ENCODE data around the gene BCL11B.

The BCL11B gene

GRCh38 chr14:99148861-99149610 is 123.0 kb downstream of the BCL11B start:
- no peak overlapping the region for H3K27ac Mint-ChIP-seq (ENCODE audit: low read depth)
- peaks cover 4% of the 10 kb centered on the region for H3K4me1 Mint-ChIP-seq
- no peaks in the 10 kb centered on the region for H3K9me3 Mint-ChIP-seq
- ATAC-seq (replicated peaks; ENCODE audit: extremely low read depth, poor library complexity, severe bottlenecking) (no peak), DNase-seq (ENCODE audit: low spot score in 2 of 2) (no peak)
- H3K4me3 Mint-ChIP-seq: no peak overlapping the region
- H3K36me3 Mint-ChIP-seq (ENCODE audit: insufficient read depth): no peaks in the 10 kb centered on the region
- no peaks in the 10 kb centered on the region for H3K27me3 Mint-ChIP-seq

- Mint-ChIP-seq H3K36me3 (ENCODE audit: insufficient read depth) (no peaks in the 10 kb centered on the region), H3K9me3 (no peaks in the 10 kb centered on the region), H3K4me3 (no peak overlapping the region), H3K4me1 (peaks cover 6% of the 10 kb centered on the region), H3K27ac (ENCODE audit: low read depth) (no peak overlapping the region), H3K27me3 (no peaks in the 10 kb centered on the region)
- no peak for ATAC-seq (replicated peaks; ENCODE audit: extremely low read depth, poor library complexity, severe bottlenecking)
- no peak for DNase-seq (ENCODE audit: low spot score in 2 of 2)
Observed at GRCh38 chr14:99148131-99148530, 123.9 kb downstream of the BCL11B start.

GRCh38 chr14:99147366-99147740 is 124.6 kb downstream of the BCL11B start:
- Mint-ChIP-seq H3K4me3 (no peak overlapping the region), H3K36me3 (ENCODE audit: insufficient read depth) (no peaks in the 10 kb centered on the region), H3K27ac (ENCODE audit: low read depth) (no peak overlapping the region), H3K9me3 (no peaks in the 10 kb centered on the region), H3K27me3 (no peaks in the 10 kb centered on the region), H3K4me1 (peaks cover 6% of the 10 kb centered on the region)
- ATAC-seq (replicated peaks; ENCODE audit: extremely low read depth, poor library complexity, severe bottlenecking) (no peak), DNase-seq (ENCODE audit: low spot score in 2 of 2) (no peak)

GRCh38 chr14:99146616-99147365 is 125.2 kb downstream of the BCL11B start:
- Mint-ChIP-seq H3K4me1 (peaks cover 6% of the 10 kb centered on the region), H3K4me3 (no peak overlapping the region), H3K36me3 (ENCODE audit: insufficient read depth) (no peaks in the 10 kb centered on the region), H3K9me3 (no peaks in the 10 kb centered on the region), H3K27ac (ENCODE audit: low read depth) (no peak overlapping the region), H3K27me3 (no peaks in the 10 kb centered on the region)
- DNase-seq (ENCODE audit: low spot score in 2 of 2): no peak
- no peak for ATAC-seq (replicated peaks; ENCODE audit: extremely low read depth, poor library complexity, severe bottlenecking)

- Mint-ChIP-seq H3K4me3 (no peak overlapping the region), H3K27ac (ENCODE audit: low read depth) (no peak overlapping the region), H3K9me3 (no peaks in the 10 kb centered on the region), H3K4me1 (peaks cover 6% of the 10 kb centered on the region), H3K36me3 (ENCODE audit: insufficient read depth) (no peaks in the 10 kb centered on the region), H3K27me3 (no peaks in the 10 kb centered on the region)
- no peak for DNase-seq (ENCODE audit: low spot score in 2 of 2)
- no peak for ATAC-seq (replicated peaks; ENCODE audit: extremely low read depth, poor library complexity, severe bottlenecking)
Observed at GRCh38 chr14:99145307-99145706, 126.7 kb downstream of the BCL11B start.

GRCh38 chr14:99143793-99144192 is 128.2 kb downstream of the BCL11B start:
- no peaks in the 10 kb centered on the region for H3K9me3 Mint-ChIP-seq

GRCh38 chr14:99143126-99143525 is 128.9 kb downstream of the BCL11B start:
- Mint-ChIP-seq H3K27ac (ENCODE audit: low read depth) (no peak overlapping the region), H3K4me3 (no peak overlapping the region), H3K9me3 (no peaks in the 10 kb centered on the region), H3K27me3 (no peaks in the 10 kb centered on the region), H3K36me3 (ENCODE audit: insufficient read depth) (peaks cover 3% of the 10 kb centered on the region), H3K4me1 (peaks cover 13% of the 10 kb centered on the region)
- no peak for ATAC-seq (replicated peaks; ENCODE audit: extremely low read depth, poor library complexity, severe bottlenecking)
- no peak for DNase-seq (ENCODE audit: low spot score in 2 of 2)

More at GRCh38 chr14:99143793-99144192, 128.2 kb downstream of the BCL11B start:
- Mint-ChIP-seq H3K36me3 (ENCODE audit: insufficient read depth) (no peaks in the 10 kb centered on the region), H3K27me3 (no peaks in the 10 kb centered on the region), H3K4me1 (peaks cover 6% of the 10 kb centered on the region), H3K4me3 (no peak overlapping the region), H3K27ac (ENCODE audit: low read depth) (no peak overlapping the region)
- DNase-seq (ENCODE audit: low spot score in 2 of 2) (no peak), ATAC-seq (replicated peaks; ENCODE audit: extremely low read depth, poor library complexity, severe bottlenecking) (no peak)

- H3K36me3 Mint-ChIP-seq (ENCODE audit: insufficient read depth): peaks cover 3% of the 10 kb centered on the region
- H3K9me3 Mint-ChIP-seq: no peaks in the 10 kb centered on the region
- no peak for DNase-seq (ENCODE audit: low spot score in 2 of 2)
- H3K4me1 Mint-ChIP-seq: peaks cover 24% of the 10 kb centered on the region
- no peaks in the 10 kb centered on the region for H3K27me3 Mint-ChIP-seq
- no peak for ATAC-seq (replicated peaks; ENCODE audit: extremely low read depth, poor library complexity, severe bottlenecking)
- no peak overlapping the region for H3K4me3 Mint-ChIP-seq
- H3K27ac Mint-ChIP-seq (ENCODE audit: low read depth): no peak overlapping the region
Observed at GRCh38 chr14:99141236-99141635, 130.8 kb downstream of the BCL11B start.

GRCh38 chr14:99138999-99139865 is 132.8 kb downstream of the BCL11B start:
- Mint-ChIP-seq H3K4me3 (no peak overlapping the region), H3K27me3 (no peaks in the 10 kb centered on the region), H3K27ac (ENCODE audit: low read depth) (no peak overlapping the region), H3K36me3 (ENCODE audit: insufficient read depth) (peaks cover 3% of the 10 kb centered on the region), H3K4me1 (peaks cover 22% of the 10 kb centered on the region), H3K9me3 (no peaks in the 10 kb centered on the region)
- DNase-seq (ENCODE audit: low spot score in 2 of 2): no peak
- ATAC-seq (replicated peaks; ENCODE audit: extremely low read depth, poor library complexity, severe bottlenecking): no peak

- peak; percentile 70 for ATAC-seq (replicated peaks; ENCODE audit: extremely low read depth, poor library complexity, severe bottlenecking)
- H3K4me1 Mint-ChIP-seq: peaks cover 19% of the 10 kb centered on the region
- DNase-seq (ENCODE audit: low spot score in 2 of 2): no peak
- H3K4me3 Mint-ChIP-seq: peak overlapping the region; percentile 27
- peaks cover 3% of the 10 kb centered on the region for H3K36me3 Mint-ChIP-seq (ENCODE audit: insufficient read depth)
- no peaks in the 10 kb centered on the region for H3K27me3 Mint-ChIP-seq
- H3K9me3 Mint-ChIP-seq: no peaks in the 10 kb centered on the region
- H3K27ac Mint-ChIP-seq (ENCODE audit: low read depth): no peak overlapping the region
Observed at GRCh38 chr14:99137913-99138571, 134.0 kb downstream of the BCL11B start.

- Mint-ChIP-seq H3K4me1 (peaks cover 19% of the 10 kb centered on the region), H3K9me3 (no peaks in the 10 kb centered on the region), H3K27ac (ENCODE audit: low read depth) (no peak overlapping the region), H3K27me3 (no peaks in the 10 kb centered on the region), H3K4me3 (peak overlapping the region; percentile 27), H3K36me3 (ENCODE audit: insufficient read depth) (peaks cover 5% of the 10 kb centered on the region)
- no peak for DNase-seq (ENCODE audit: low spot score in 2 of 2)
- no peak for ATAC-seq (replicated peaks; ENCODE audit: extremely low read depth, poor library complexity, severe bottlenecking)
Observed at GRCh38 chr14:99137001-99137700, 134.8 kb downstream of the BCL11B start.

- Mint-ChIP-seq H3K36me3 (ENCODE audit: insufficient read depth) (peaks cover 7% of the 10 kb centered on the region), H3K4me3 (no peak overlapping the region), H3K27me3 (no peaks in the 10 kb centered on the region), H3K27ac (ENCODE audit: low read depth) (no peak overlapping the region), H3K9me3 (no peaks in the 10 kb centered on the region), H3K4me1 (peaks cover 19% of the 10 kb centered on the region)
- ATAC-seq (replicated peaks; ENCODE audit: extremely low read depth, poor library complexity, severe bottlenecking) (no peak), DNase-seq (ENCODE audit: low spot score in 2 of 2) (no peak)
Observed at GRCh38 chr14:99136401-99136800, 135.6 kb downstream of the BCL11B start.

Data from central memory CD8-positive, alpha-beta T cell (primary cell).